GM12874 (cell line): ENCODE data around the gene ABCA9.

ENCODE experiments used
- CTCF ChIP-seq: IDR thresholded peaks from 2 replicates; pipeline ENCODE4 v1.5.1; 2011; ENCODE audit warnings: low read depth, mild to moderate bottlenecking, control low read depth, low read length, moderate library complexity; ENCODE audit not compliant: insufficient read depth

Gene ABCA9

DNA sequence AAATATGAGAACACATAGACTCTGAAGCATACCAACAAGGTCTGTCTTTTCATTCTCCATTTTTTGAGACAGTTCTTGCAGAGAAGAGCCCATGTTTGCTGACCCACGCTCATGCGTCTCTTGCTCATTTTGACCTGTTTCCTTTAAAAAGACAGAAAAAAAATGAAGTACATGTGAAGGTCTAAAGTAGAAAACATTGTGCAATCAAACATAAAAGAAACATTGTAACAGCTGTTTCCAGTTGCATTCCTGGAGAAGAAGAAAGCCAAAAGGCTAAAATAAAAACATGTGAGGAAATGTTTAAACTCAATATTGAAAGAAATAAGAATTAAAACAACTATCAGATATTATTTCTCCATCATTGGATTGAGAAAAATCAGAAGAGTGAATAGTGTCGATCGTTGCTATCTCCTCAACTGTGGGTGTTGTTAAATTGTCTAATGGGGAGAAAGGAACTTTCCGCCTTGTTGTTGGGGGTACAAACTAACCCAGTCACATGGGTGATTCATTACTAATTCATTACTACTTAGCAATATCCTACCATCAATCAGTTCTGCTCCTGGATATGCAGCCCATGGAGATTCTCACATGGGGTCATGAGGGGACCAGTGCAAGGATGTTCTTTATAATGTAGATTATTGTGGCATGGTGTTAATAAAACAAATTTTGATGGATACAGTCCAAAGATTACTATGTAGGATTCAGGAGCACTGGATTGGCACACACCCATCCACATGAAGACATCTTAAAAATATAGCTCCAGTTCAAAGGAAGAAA lies 9.5 kb downstream of the ABCA9 start:
- TF ChIP-seq CTCF = no peak

DNA sequence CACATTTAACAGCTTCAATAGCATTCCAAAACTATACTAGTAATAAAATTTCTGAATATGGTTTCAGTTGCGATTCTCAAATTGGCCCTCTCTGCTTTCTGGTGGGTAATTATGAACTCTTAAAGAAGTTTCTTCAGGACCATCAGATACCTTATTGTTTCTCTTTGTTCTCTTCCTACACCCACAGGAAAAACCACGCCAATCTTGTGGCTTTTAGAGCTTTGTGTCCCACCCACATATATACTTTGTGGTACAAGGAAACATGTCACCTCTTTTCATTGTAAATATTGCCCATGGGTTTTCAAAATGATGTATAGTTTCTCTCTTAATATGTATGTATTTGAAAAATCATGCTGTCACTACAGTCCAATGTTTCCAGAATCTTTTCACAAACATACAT lies 12.1 kb downstream of the ABCA9 start:
- no peak for TF ChIP-seq CTCF

DNA sequence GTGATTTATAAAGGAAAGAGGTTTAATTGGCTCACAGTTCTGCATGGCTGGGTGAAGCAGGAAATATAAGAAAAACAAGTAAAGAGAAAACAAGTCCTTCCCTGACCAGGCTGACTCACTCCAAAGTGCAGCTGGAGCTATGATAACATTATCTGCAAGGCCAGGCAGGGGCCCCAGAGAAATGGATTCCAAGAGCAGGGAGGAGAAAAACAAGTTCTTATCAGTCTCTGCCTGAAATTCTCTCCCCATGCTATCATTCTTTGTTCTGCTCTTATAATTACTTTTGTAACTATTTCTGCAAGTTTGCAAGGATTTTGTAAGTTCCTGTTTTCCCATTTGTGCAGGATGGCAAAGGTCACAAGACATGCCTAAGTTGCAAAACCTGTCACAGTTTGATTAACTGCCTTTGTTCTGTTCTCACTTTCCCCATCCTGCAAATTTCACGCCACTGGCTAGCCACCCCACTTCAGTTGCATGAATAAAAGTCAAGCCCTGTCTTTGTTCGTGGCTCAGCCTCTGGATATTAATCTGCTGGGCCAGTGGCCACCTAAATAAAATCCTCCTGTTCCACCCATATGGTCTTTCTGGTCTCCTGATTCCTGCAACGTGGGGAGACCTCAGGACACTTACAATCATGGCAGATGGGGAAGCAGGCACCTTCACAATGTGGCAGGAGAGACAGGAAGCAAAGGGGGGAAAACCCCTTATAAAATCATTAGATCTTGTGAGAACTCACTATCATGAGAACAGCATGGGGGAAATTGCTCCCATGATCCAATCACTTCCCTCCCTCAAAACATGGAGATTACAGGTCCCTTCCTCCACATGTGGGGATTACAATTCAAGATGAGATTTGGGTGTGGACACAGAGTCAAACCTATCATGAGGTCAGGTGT lies 13.1 kb downstream of the ABCA9 start:
- no peak for TF ChIP-seq CTCF

DNA sequence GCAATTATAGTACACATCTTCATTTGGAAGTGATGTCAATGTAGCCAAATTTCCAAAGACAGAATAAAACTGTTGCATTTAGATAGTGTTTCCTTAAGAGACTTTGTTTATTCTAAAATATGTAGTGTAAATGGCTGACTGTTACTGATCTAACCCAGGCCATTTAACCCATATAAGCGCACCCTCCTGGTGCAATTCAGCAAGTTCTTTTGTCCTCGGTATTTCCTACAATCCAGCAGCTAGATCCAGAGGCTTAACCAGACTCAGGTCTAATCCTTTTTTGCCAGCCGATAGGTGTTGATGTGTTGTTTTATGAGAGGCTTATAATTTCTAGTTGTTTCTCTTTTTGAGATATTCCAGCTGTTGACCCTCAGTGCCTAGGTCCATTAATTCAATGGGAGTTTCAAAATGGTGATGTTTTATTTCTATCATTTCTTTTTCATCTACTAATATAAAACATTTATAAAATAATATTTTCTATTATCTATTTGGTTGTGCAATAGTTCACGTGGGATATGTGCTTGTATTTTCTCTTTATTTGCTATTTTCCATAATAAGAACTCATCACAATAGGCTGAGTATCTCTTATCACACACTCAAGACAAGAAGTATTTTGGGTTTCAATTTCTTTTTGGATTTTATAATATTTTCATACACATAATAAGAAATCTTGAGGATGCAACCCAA lies 14.5 kb downstream of the ABCA9 start:
- TF ChIP-seq CTCF = no peak

DNA sequence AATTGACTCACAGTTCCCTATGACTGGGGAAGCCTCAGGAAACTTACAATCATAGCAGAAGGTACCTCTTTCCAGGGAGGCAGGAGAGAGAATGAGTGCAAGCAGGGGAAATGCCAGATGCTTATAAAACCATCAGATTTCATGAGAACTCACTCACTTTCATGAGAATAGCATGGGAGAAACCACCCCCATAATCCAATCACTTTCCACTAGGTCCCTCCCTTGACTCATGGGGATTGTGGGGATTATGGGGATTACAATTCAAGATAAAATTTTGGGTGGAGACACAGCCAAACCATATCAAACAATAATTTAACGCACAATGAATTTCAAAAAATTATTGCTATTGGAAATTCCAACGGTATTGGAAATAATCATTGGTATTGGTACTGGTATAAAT lies 15.1 kb downstream of the ABCA9 start:
- TF ChIP-seq CTCF = no peak

DNA sequence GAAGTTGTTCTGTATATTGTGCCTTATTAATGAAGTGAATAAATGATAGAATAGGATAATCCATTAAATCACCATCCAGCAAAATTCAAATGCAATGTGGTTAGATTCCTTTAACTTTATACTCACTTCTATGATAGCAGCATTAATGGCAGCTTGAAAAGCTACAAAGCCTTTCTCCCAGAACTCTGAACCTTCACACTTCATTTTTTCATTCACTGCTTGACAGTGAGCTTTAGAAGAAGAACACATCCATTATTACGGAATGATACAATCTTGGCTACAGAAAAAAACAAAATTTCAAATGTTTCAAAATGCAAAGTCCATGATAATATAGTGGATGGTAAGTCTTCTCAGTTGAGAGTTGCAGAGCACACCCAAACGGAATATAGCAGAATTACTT lies 16.4 kb downstream of the ABCA9 start:
- TF ChIP-seq CTCF = no peak
